ENCODE measurements around the gene ABCG5. TPM values are rescaled to one million over a fixed set of nuclear protein-coding genes. Genes with fewer than 3 reads are reported as not detected.

ABCG5 gene
- total RNA-seq, 1 experiment from 2014 or later, result not detected

- no peak for DNase-seq (ENCODE audit: low spot score)
Observed at GRCh38 chr2:43841949-43842865, 3.6 kb upstream of the ABCG5 start.

- DNase-seq (ENCODE audit: low spot score), result no peak
Observed at GRCh38 chr2:43840965-43841364, 2.3 kb upstream of the ABCG5 start.

- DNase-seq (ENCODE audit: low spot score), result no peak
Observed at GRCh38 chr2:43839776-43840564, 1.3 kb upstream of the ABCG5 start.

GRCh38 chr2:43837831-43838559 is 644 bp downstream of the ABCG5 start:
- no peak for DNase-seq (ENCODE audit: low spot score)

GRCh38 chr2:43837033-43837432 is 1.6 kb downstream of the ABCG5 start:
- no peak for DNase-seq (ENCODE audit: low spot score)

DNA sequence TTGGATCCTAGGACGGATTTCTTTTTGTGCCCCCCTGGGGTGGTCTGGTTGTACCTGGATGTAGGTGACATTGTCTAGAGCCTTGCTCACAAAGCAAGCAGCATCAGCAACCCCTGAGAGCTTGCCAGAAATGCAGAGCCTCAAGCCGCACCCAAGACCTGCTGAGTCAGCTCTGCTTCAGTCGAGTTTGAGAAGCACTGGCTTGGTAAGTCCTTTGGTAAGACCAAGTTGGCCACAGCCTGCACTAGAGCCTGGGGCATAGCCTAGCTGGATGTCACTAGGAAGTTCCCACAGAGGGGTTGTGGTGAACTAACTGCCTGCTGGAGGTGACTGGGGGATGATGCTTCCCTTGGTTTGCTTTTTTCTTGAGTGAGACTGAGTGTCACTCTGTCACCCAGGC is 6.2 kb downstream of the ABCG5 start:
- no peak for DNase-seq (ENCODE audit: low spot score)

DNA sequence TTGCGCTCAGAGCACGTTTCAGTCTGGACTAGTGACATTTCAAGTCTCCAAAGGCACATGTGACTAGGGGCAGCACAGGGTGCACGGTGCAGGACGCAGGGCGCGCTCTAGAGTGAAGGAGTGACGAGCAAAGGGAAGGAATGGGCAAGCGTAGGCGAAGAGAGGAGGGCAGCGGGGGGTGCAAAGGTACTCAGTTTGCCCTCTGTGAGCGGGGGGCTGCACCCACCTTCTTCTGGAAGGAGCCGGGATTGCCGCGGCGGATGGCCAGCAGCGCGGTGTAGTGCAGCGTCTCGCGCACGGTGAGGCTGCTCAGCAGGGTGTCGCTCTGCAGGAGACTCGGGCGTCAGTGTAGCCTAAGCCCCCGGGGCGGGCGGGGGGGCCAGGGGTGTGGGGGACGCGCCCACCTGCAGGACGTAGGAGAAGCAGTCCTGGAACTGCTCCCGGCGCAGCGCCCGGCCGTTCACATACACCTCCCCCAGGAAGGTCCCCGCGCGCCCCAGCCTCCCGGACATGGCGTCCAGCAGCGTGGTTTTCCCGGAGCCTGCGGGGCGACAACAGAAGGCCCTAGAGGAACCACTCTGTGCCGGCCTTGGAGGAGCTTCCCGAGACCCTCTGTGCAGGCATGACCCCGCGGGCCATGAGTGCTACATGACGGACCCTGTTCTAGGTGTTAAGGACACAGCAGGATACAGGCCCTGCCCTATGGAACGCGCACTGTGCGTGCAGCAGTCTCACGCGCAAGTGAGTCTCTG is 6.9 kb downstream of the ABCG5 start:
- no peak for DNase-seq (ENCODE audit: low spot score)

DNA sequence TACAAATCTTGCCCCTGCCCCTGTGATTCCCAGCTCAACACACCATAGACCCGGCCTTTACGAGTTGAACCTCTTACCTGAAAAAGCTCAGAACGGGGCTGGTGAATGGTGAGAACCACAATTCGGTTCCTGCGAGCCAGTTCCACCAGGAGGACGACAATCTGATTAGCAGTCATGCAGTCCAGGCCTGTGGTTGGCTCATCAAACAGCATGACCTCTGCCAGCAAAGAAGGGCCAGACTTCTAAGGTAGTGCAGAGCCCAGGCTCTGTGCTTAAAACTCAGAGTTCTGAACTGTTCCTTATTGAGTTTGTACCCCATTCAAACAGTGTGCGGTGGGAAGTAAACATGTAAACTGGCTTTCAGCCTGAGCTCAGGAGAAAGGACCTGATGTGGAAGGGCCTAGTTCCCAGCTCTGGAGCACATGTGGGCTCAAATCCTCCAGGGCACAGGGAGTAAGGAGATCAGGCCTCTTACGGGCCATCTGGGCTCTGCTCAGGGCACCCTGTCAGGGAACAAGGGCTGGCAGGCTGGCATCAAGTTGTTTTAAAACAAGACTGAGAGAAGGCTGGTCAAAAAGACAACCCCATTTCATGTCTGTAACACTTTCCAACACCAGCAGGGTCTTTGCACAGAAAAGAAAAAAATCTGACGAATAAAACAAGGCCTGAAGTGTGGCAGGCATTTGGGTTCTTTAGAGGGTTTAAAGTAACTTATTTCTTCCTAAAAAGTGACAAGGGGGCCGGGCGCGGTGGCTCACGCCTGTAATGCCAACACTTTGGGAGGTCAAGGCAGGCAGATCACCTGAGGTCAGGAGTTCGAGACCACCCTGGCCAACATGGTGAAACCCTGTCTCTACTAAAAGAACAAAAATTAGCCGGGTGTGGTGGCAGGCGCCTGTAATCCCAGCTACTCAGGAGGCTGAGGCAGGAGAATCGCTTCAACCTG is 12.1 kb downstream of the ABCG5 start:
- no peak for DNase-seq (ENCODE audit: low spot score)

DNA sequence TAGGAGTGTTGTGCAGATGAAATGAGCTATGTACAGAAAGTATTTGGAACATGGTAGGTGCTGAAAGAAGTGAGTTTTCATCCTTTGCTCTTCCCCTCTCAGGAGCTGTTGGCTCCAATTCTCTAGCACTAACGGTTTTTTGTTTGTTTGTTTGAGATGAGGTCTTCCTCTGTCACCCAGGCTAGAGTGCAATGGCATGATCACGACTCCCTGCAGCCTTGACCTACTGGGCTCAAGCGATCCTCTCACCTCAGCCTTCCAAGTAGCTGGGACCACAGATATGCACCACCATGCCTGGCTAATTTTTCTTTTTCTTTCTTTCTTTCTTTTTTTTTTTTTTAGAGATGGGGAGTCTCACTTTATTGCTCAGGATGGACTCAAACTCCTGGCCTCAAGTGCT is 12.8 kb downstream of the ABCG5 start:
- no peak for DNase-seq (ENCODE audit: low spot score)

- no peak for DNase-seq (ENCODE audit: low spot score)
Observed at GRCh38 chr2:43824951-43825493, 13.6 kb downstream of the ABCG5 start.

- DNase-seq (ENCODE audit: low spot score), result no peak
Observed at GRCh38 chr2:43824512-43824911, 14.1 kb downstream of the ABCG5 start.

GRCh38 chr2:43823751-43824150 is 14.9 kb downstream of the ABCG5 start:
- no peak for DNase-seq (ENCODE audit: low spot score)

DNA sequence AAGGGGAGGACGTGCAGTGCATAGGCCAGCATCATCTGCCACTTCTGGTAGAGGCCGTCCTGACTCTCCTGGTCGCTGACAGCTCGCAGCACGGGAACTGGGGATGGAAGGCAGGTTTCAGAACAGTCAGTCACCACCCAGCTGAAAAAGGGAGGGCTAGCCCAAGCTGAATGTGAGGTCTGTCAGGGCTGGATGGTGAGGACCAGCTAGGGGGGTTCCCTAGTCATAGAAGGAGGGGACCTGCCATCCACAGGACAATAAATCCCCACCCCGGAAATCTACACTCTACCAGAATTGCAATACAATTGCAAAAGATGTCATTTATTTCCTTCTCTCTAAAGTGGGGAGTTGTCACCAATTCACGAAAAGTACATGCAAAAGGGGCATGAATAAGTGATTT is 15.8 kb downstream of the ABCG5 start:
- no peak for DNase-seq (ENCODE audit: low spot score)

- no peak for DNase-seq (ENCODE audit: low spot score)
Observed at GRCh38 chr2:43819491-43820163, 19.0 kb downstream of the ABCG5 start.

DNA sequence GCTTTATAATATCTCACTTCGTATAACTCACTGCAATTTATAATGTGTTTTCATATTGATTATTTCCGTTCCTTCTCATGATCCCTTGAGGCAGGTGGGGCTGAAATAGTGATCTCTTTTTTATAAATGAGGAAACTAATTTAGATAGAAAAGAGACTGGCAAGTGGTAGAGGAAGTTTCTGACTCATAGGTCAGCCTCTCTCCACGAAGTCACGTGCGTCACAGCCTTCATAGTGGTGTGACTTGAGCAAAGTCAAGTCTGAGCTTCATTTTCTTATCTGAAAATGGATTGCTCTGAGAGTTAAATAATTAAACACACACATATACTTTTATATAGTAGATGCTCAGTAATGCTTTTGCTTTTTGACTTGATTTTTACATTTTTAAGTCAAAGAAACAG is 19.9 kb downstream of the ABCG5 start:
- DNase-seq (ENCODE audit: low spot score), result peak; percentile 26

DNA sequence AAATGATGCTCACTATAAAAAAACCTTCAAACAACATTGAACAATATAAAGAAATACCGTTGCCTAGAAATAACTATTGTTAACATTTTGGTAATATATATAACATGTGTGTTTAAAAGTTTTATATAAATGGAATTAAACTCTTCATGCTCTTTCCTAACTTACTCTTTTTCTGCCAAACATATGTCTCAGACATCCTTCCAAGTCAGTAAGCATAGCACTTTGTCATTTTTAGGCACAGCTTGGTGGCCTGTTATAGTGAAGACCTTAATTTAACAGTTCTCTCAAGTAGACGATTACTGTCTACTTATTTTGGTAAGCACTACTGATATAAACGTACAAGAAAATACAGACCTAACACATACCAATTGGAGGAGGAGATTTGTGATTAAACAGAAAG is 23.9 kb downstream of the ABCG5 start:
- no peak for DNase-seq (ENCODE audit: low spot score)

- DNase-seq (ENCODE audit: low spot score), result no peak
Observed at GRCh38 chr2:43812947-43813346, 25.7 kb downstream of the ABCG5 start.

- DNase-seq (ENCODE audit: low spot score), result no peak
Observed at GRCh38 chr2:43812006-43812405, 26.6 kb downstream of the ABCG5 start.

- DNase-seq (ENCODE audit: low spot score), result no peak
Observed at GRCh38 chr2:43810888-43811287, 27.8 kb downstream of the ABCG5 start.

GRCh38 chr2:43810452-43810851 is 28.2 kb downstream of the ABCG5 start:
- DNase-seq (ENCODE audit: low spot score), result no peak

All from H4 (cell line).